ENCODE measurements around the gene LAMP1. TPM values are rescaled to one million over a fixed set of nuclear protein-coding genes. Genes with fewer than 3 reads are reported as not detected.

LAMP1 gene
- total and polyA plus RNA-seq, 3 experiments from 2014 or later, result 36.6 to 110 (median 97.2) TPM

DNA sequence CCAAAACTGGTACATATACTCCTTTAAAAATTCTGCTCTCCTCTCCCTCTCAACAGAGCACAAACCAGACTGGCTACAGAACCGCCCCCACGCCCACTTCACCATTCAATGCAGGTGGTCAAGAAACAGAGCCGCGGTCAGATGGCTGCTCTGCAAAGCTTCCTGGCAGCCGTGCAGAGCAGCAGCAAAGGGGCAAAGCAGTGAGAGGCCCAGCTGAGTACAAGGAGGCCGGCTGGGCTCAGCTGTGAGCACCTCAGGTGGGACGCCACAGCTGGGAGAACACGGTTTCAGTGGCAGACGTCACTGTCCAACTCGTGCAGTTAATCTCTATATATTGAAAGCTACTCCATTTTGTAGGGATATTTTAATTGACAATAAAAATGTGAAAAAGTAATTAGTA lies 58.6 kb downstream of the LAMP1 start:
- Mint-ChIP-seq H3K9me3 (no peaks in the 10 kb centered on the region), H3K27me3 (peaks cover 6 to 27% of the 10 kb centered on the region in 2 donors), H3K4me1 (no peaks in the 10 kb centered on the region), H3K27ac (no peak overlapping the region), H3K36me3 (no peaks in the 10 kb centered on the region), H3K4me3 (no peak overlapping the region)
- H3K9me3 ChIP-seq (ENCODE audit: low read length), result no peaks in the 10 kb centered on the region
- H3K4me3 ChIP-seq (ENCODE audit: low read length), result no peak overlapping the region
- no peaks in the 10 kb centered on the region for H3K4me1 ChIP-seq (ENCODE audit: insufficient read depth, low read length)
- ChIA-PET POLR2A (no interaction called here), CTCF (no interaction called here)
- H3K27ac ChIP-seq (ENCODE audit: low read depth, low read length), result no peak overlapping the region
- H3K27me3 ChIP-seq (ENCODE audit: insufficient read depth, low read length, poor library complexity, severe bottlenecking), result no peaks in the 10 kb centered on the region
- DNase-seq, result no peak
- H3K36me3 ChIP-seq (ENCODE audit: insufficient read depth, low read length), result no peaks in the 10 kb centered on the region

DNA sequence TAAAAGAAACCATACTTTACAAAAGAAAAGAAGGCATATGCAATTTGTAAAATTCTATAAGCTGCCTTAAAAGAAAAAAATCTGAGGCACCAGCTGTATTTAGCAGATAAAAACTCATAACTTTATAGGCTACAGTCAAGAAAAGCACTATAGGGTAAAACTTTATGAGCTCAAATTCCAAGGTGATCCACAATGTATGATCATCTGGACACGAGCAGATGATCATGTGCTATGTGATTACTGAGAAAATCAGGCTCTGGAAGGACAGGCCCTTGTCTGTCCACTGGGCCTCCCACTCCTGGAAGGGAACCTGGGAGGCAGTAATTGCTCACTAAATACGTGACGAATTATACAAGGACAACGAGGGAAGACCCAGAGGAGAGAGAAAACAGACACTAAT lies 59.6 kb downstream of the LAMP1 start:
- ChIA-PET POLR2A (no interaction called here), CTCF (no interaction called here)
- Histone ChIP-seq H3K4me3 (ENCODE audit: low read length) (no peak overlapping the region), H3K27ac (ENCODE audit: low read depth, low read length) (no peak overlapping the region), H3K4me1 (ENCODE audit: insufficient read depth, low read length) (no peaks in the 10 kb centered on the region), H3K9me3 (ENCODE audit: low read length) (no peaks in the 10 kb centered on the region), H3K36me3 (ENCODE audit: insufficient read depth, low read length) (no peaks in the 10 kb centered on the region), H3K27me3 (ENCODE audit: insufficient read depth, low read length, poor library complexity, severe bottlenecking) (no peaks in the 10 kb centered on the region)
- Mint-ChIP-seq H3K9me3 (no peaks in the 10 kb centered on the region), H3K27ac (no peak overlapping the region), H3K36me3 (no peaks in the 10 kb centered on the region), H3K27me3 (peaks cover 9 to 32% of the 10 kb centered on the region in 2 donors), H3K4me1 (peaks cover 0 to 1% (median 0%) of the 10 kb centered on the region in 3 donors), H3K4me3 (no peak overlapping the region)
- no peak for DNase-seq

GRCh38 chr13:113357529-113357928 lies 60.5 kb downstream of the LAMP1 start:
- Mint-ChIP-seq H3K9me3 (peaks cover 0 to 2% (median 0%) of the 10 kb centered on the region in 5 donors), H3K4me3 (no peak overlapping the region), H3K4me1 (peaks cover 0 to 1% (median 1%) of the 10 kb centered on the region in 3 donors), H3K36me3 (no peaks in the 10 kb centered on the region), H3K27ac (no peak overlapping the region), H3K27me3 (peaks cover 14 to 33% of the 10 kb centered on the region in 2 donors)
- Histone ChIP-seq H3K4me3 (ENCODE audit: low read length) (no peak overlapping the region), H3K27me3 (ENCODE audit: insufficient read depth, low read length, poor library complexity, severe bottlenecking) (no peaks in the 10 kb centered on the region), H3K9me3 (ENCODE audit: low read length) (no peaks in the 10 kb centered on the region), H3K27ac (ENCODE audit: low read depth, low read length) (no peak overlapping the region), H3K4me1 (ENCODE audit: insufficient read depth, low read length) (no peaks in the 10 kb centered on the region), H3K36me3 (ENCODE audit: insufficient read depth, low read length) (no peaks in the 10 kb centered on the region)
- ChIA-PET POLR2A (no interaction called here), CTCF (no interaction called here)
- DNase-seq, result no peak

- H3K27ac ChIP-seq (ENCODE audit: low read depth, low read length), result no peak overlapping the region
Observed at GRCh38 chr13:113358653-113359190, 61.7 kb downstream of the LAMP1 start.

GRCh38 chr13:113359571-113359970 lies 62.5 kb downstream of the LAMP1 start:
- no peaks in the 10 kb centered on the region for H3K9me3 ChIP-seq (ENCODE audit: low read length)
- H3K27ac Mint-ChIP-seq, result no peak overlapping the region
- no peak overlapping the region for H3K4me3 ChIP-seq (ENCODE audit: low read length)
- H3K4me3 Mint-ChIP-seq, result no peak overlapping the region
- H3K27me3 Mint-ChIP-seq, result peaks cover 21 to 36% of the 10 kb centered on the region in 2 donors
- POLR2A ChIA-PET, result no interaction called here
- no peaks in the 10 kb centered on the region for H3K36me3 ChIP-seq (ENCODE audit: insufficient read depth, low read length)
- no peaks in the 10 kb centered on the region for H3K4me1 ChIP-seq (ENCODE audit: insufficient read depth, low read length)
- H3K9me3 Mint-ChIP-seq, result peaks cover 0 to 2% (median 0%) of the 10 kb centered on the region in 5 donors
- H3K27ac ChIP-seq (ENCODE audit: low read depth, low read length), result no peak overlapping the region
- H3K4me1 Mint-ChIP-seq, result peaks cover 0 to 5% (median 3%) of the 10 kb centered on the region in 3 donors
- no peaks in the 10 kb centered on the region for H3K27me3 ChIP-seq (ENCODE audit: insufficient read depth, low read length, poor library complexity, severe bottlenecking)
- CTCF ChIA-PET, result no interaction called here
- H3K36me3 Mint-ChIP-seq, result no peaks in the 10 kb centered on the region
- DNase-seq, result no peak

More at GRCh38 chr13:113358653-113359190, 61.7 kb downstream of the LAMP1 start:
- no peaks in the 10 kb centered on the region for H3K9me3 ChIP-seq (ENCODE audit: low read length)
- H3K36me3 Mint-ChIP-seq, result no peaks in the 10 kb centered on the region
- CTCF ChIA-PET, result no interaction called here
- H3K27me3 Mint-ChIP-seq, result peaks cover 21 to 36% of the 10 kb centered on the region in 2 donors
- H3K4me3 ChIP-seq (ENCODE audit: low read length), result no peak overlapping the region
- no peak overlapping the region for H3K4me3 Mint-ChIP-seq
- H3K4me1 ChIP-seq (ENCODE audit: insufficient read depth, low read length), result no peaks in the 10 kb centered on the region
- H3K9me3 Mint-ChIP-seq, result peaks cover 0 to 2% (median 0%) of the 10 kb centered on the region in 5 donors
- H3K4me1 Mint-ChIP-seq, result peaks cover 0 to 5% (median 3%) of the 10 kb centered on the region in 3 donors
- H3K27ac Mint-ChIP-seq, result no peak overlapping the region
- DNase-seq, result no peak
- no peaks in the 10 kb centered on the region for H3K27me3 ChIP-seq (ENCODE audit: insufficient read depth, low read length, poor library complexity, severe bottlenecking)
- no peaks in the 10 kb centered on the region for H3K36me3 ChIP-seq (ENCODE audit: insufficient read depth, low read length)
- POLR2A ChIA-PET, result no interaction called here

DNA sequence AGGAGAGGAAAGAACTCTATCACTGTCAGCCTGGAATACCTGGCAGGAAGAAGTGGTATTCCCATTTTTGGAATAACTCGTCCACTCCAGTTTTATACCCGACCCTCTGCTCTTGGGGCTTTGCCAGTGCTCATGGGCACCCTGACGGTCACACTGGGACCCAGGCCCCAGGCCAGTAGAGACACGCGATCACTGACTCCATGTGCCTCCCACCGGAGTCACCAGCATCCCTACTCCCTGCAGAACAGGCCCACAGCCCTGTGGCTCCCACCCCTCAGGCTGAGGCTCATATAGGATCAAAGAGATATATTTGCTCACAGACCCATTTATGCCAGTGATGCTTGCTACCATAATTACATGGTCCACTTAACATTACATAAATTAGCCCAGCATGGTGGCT lies 63.4 kb downstream of the LAMP1 start:
- DNase-seq, result no peak
- H3K27me3 Mint-ChIP-seq, result peaks cover 23 to 38% of the 10 kb centered on the region in 2 donors
- no peak overlapping the region for H3K4me3 Mint-ChIP-seq
- no peaks in the 10 kb centered on the region for H3K4me1 ChIP-seq (ENCODE audit: insufficient read depth, low read length)
- no peaks in the 10 kb centered on the region for H3K9me3 ChIP-seq (ENCODE audit: low read length)
- peaks cover 3 to 7% (median 3%) of the 10 kb centered on the region in 3 donors for H3K4me1 Mint-ChIP-seq
- no peak overlapping the region for H3K4me3 ChIP-seq (ENCODE audit: low read length)
- no peak overlapping the region for H3K27ac Mint-ChIP-seq
- H3K36me3 ChIP-seq (ENCODE audit: insufficient read depth, low read length), result no peaks in the 10 kb centered on the region
- ChIA-PET POLR2A (no interaction called here), CTCF (no interaction called here)
- peaks cover 0 to 2% (median 0%) of the 10 kb centered on the region in 5 donors for H3K9me3 Mint-ChIP-seq
- H3K27me3 ChIP-seq (ENCODE audit: insufficient read depth, low read length, poor library complexity, severe bottlenecking), result no peaks in the 10 kb centered on the region
- no peak overlapping the region for H3K27ac ChIP-seq (ENCODE audit: low read depth, low read length)
- H3K36me3 Mint-ChIP-seq, result no peaks in the 10 kb centered on the region

- peak overlapping the region in 1 of 7 donors; percentile 20 for H3K4me3 Mint-ChIP-seq
- DNase-seq, result no peak
- no peaks in the 10 kb centered on the region for H3K9me3 ChIP-seq (ENCODE audit: low read length)
- no peak overlapping the region for H3K4me3 ChIP-seq (ENCODE audit: low read length)
- H3K27me3 ChIP-seq (ENCODE audit: insufficient read depth, low read length, poor library complexity, severe bottlenecking), result no peaks in the 10 kb centered on the region
- POLR2A ChIA-PET, result no interaction called here
- CTCF ChIA-PET, result no interaction called here
- H3K4me1 Mint-ChIP-seq, result peaks cover 3 to 10% (median 4%) of the 10 kb centered on the region in 3 donors
- H3K27ac Mint-ChIP-seq, result no peak overlapping the region
- no peaks in the 10 kb centered on the region for H3K36me3 ChIP-seq (ENCODE audit: insufficient read depth, low read length)
- no peaks in the 10 kb centered on the region for H3K4me1 ChIP-seq (ENCODE audit: insufficient read depth, low read length)
- peaks cover 0 to 2% (median 0%) of the 10 kb centered on the region in 5 donors for H3K9me3 Mint-ChIP-seq
- no peaks in the 10 kb centered on the region for H3K36me3 Mint-ChIP-seq
- H3K27ac ChIP-seq (ENCODE audit: low read depth, low read length), result no peak overlapping the region
- peaks cover 27 to 39% of the 10 kb centered on the region in 2 donors for H3K27me3 Mint-ChIP-seq
Observed at GRCh38 chr13:113361406-113361805, 64.4 kb downstream of the LAMP1 start.

- Histone ChIP-seq H3K9me3 (ENCODE audit: low read length) (no peaks in the 10 kb centered on the region), H3K27ac (ENCODE audit: low read depth, low read length) (no peak overlapping the region), H3K36me3 (ENCODE audit: insufficient read depth, low read length) (no peaks in the 10 kb centered on the region), H3K4me3 (ENCODE audit: low read length) (no peak overlapping the region), H3K4me1 (ENCODE audit: insufficient read depth, low read length) (no peaks in the 10 kb centered on the region), H3K27me3 (ENCODE audit: insufficient read depth, low read length, poor library complexity, severe bottlenecking) (no peaks in the 10 kb centered on the region)
- H3K4me1 Mint-ChIP-seq, result peaks cover 3 to 10% (median 4%) of the 10 kb centered on the region in 3 donors
- CTCF ChIA-PET, result no interaction called here
- peaks cover 27 to 35% of the 10 kb centered on the region in 2 donors for H3K27me3 Mint-ChIP-seq
- H3K27ac Mint-ChIP-seq, result no peak overlapping the region
- peak overlapping the region in 1 of 7 donors; percentile 35 for H3K4me3 Mint-ChIP-seq
- no peaks in the 10 kb centered on the region for H3K36me3 Mint-ChIP-seq
- peak in 1 of 5 donors; percentile 7 for DNase-seq
- peaks cover 0 to 2% (median 0%) of the 10 kb centered on the region in 5 donors for H3K9me3 Mint-ChIP-seq
- POLR2A ChIA-PET, result no interaction called here
Observed at GRCh38 chr13:113364311-113364889, 67.4 kb downstream of the LAMP1 start.

Data from CD8-positive, alpha-beta memory T cell (primary cell).